HEK293 (cell line): ENCODE data around the gene TINAGL1.
A peak's percentile ranks its signal among the peaks of the same experiment; 100 is the strongest.

Experiments used
- ATF2 ChIP-seq: fragments of 450-650 bp; formaldehyde crosslinking; IDR thresholded peaks from 2 replicates; pipeline ENCODE4 v1.5.1; 2016; ENCODE audit warnings: missing biosample characterization, missing genetic modification characterization, low read depth
- BCL11B ChIP-seq: fragments of 450-650 bp; formaldehyde crosslinking; IDR thresholded peaks from 2 replicates; pipeline ENCODE4 v1.5.1; 2016; ENCODE audit warnings: low read depth, missing biosample characterization, missing genetic modification characterization
- GLIS1 ChIP-seq: fragments of 450-650 bp; formaldehyde crosslinking; IDR thresholded peaks from 2 replicates; pipeline ENCODE4 v1.5.1; 2016; ENCODE audit warnings: missing biosample characterization, missing genetic modification characterization
- GLIS2 ChIP-seq: fragments of 450-650 bp; formaldehyde crosslinking; IDR thresholded peaks from 2 replicates; pipeline ENCODE4 v1.5.1; 2016; ENCODE audit warnings: missing biosample characterization, missing genetic modification characterization
- HOXA7 ChIP-seq: sonication (generic); formaldehyde crosslinking; IDR thresholded peaks from 2 replicates; pipeline ENCODE4 v1.8.1; 2022; ENCODE audit warnings: missing genetic modification reagents, borderline replicate concordance
- HOXC10 ChIP-seq: sonication (generic); formaldehyde crosslinking; IDR thresholded peaks from 2 replicates; pipeline ENCODE4 v1.8.1; 2023; ENCODE audit warnings: mild to moderate bottlenecking, missing genetic modification reagents
- KLF10 ChIP-seq: fragments of 450-650 bp; IDR thresholded peaks from 2 replicates; pipeline ENCODE4 v1.5.1; 2018; ENCODE audit warnings: missing biosample characterization, mild to moderate bottlenecking, missing genetic modification characterization
- MYNN ChIP-seq: fragments of 450-650 bp; formaldehyde crosslinking; IDR thresholded peaks from 2 replicates; pipeline ENCODE4 v1.5.1; 2016; ENCODE audit warnings: missing biosample characterization, missing genetic modification characterization, borderline replicate concordance
- PRDM6 ChIP-seq: fragments of 450-650 bp; formaldehyde crosslinking; IDR thresholded peaks from 2 replicates; pipeline ENCODE4 v1.5.1; 2017; ENCODE audit warnings: missing biosample characterization, missing genetic modification characterization
- SP2 ChIP-seq: fragments of 450-650 bp; formaldehyde crosslinking; IDR thresholded peaks from 2 replicates; pipeline ENCODE4 v1.5.1; 2016; ENCODE audit warnings: missing biosample characterization, missing genetic modification characterization
- SP7 ChIP-seq: fragments of 450-650 bp; formaldehyde crosslinking; IDR thresholded peaks from 2 replicates; pipeline ENCODE4 v1.5.1; 2016; ENCODE audit warnings: missing biosample characterization, missing genetic modification characterization
- TRIM28 ChIP-seq: IDR thresholded peaks from 2 replicates; pipeline ENCODE4 v1.6.1; 2011; ENCODE audit warnings: low read length, control low read depth, borderline replicate concordance
- ZBTB48 ChIP-seq: fragments of 450-650 bp; formaldehyde crosslinking; IDR thresholded peaks from 2 replicates; pipeline ENCODE4 v1.5.1; 2016; ENCODE audit warnings: missing biosample characterization, missing genetic modification characterization
- ZBTB8A ChIP-seq: fragments of 450-650 bp; formaldehyde crosslinking; IDR thresholded peaks from 2 replicates; pipeline ENCODE4 v1.5.1; 2016; ENCODE audit warnings: missing biosample characterization, missing genetic modification characterization
- ZFP3 ChIP-seq: fragments of 450-650 bp; formaldehyde crosslinking; IDR thresholded peaks from 2 replicates; pipeline ENCODE4 v1.5.1; 2016; ENCODE audit warnings: low read depth, missing biosample characterization, missing genetic modification characterization
- ZFP69B ChIP-seq: fragments of 450-650 bp; formaldehyde crosslinking; IDR thresholded peaks from 2 replicates; pipeline ENCODE4 v1.5.1; 2016; ENCODE audit warnings: missing biosample characterization, missing genetic modification characterization
- ZIC2 ChIP-seq: fragments of 450-650 bp; formaldehyde crosslinking; IDR thresholded peaks from 2 replicates; pipeline ENCODE4 v1.5.1; 2016; ENCODE audit warnings: missing biosample characterization, missing genetic modification characterization
- ZNF112 ChIP-seq: fragments of 450-650 bp; formaldehyde crosslinking; IDR thresholded peaks from 2 replicates; pipeline ENCODE4 v1.5.0; 2017; ENCODE audit warnings: missing biosample characterization, missing genetic modification characterization
- ZNF121 ChIP-seq: fragments of 450-650 bp; formaldehyde crosslinking; IDR thresholded peaks from 2 replicates; pipeline ENCODE4 v1.5.1; 2016; ENCODE audit warnings: missing biosample characterization, missing genetic modification characterization
- ZNF132 ChIP-seq: fragments of 450-650 bp; formaldehyde crosslinking; IDR thresholded peaks from 2 replicates; pipeline ENCODE4 v1.5.1; 2017; ENCODE audit warnings: missing biosample characterization, missing genetic modification characterization, borderline replicate concordance
- ZNF155 ChIP-seq: fragments of 450-650 bp; formaldehyde crosslinking; IDR thresholded peaks from 2 replicates; pipeline ENCODE4 v1.5.1; 2016; ENCODE audit warnings: missing biosample characterization, missing genetic modification characterization
- ZNF174 ChIP-seq: fragments of 450-650 bp; formaldehyde crosslinking; IDR thresholded peaks from 2 replicates; pipeline ENCODE4 v1.5.0; 2017; ENCODE audit warnings: missing biosample characterization, mild to moderate bottlenecking, missing genetic modification characterization
- ZNF2 ChIP-seq: fragments of 450-650 bp; formaldehyde crosslinking; IDR thresholded peaks from 2 replicates; pipeline ENCODE4 v1.5.1; 2016; ENCODE audit warnings: missing biosample characterization, missing genetic modification characterization
- ZNF23 ChIP-seq: fragments of 450-650 bp; formaldehyde crosslinking; IDR thresholded peaks from 2 replicates; pipeline ENCODE4 v1.5.1; 2016; ENCODE audit warnings: missing biosample characterization, missing genetic modification characterization, borderline replicate concordance
- ZNF292 ChIP-seq: fragments of 450-650 bp; formaldehyde crosslinking; IDR thresholded peaks from 2 replicates; pipeline ENCODE4 v1.5.1; 2016; ENCODE audit warnings: low read depth, missing biosample characterization, missing genetic modification characterization, borderline replicate concordance
- ZNF560 ChIP-seq: fragments of 450-650 bp; formaldehyde crosslinking; IDR thresholded peaks from 2 replicates; pipeline ENCODE4 v1.5.1; 2017; ENCODE audit warnings: missing biosample characterization, missing genetic modification characterization, borderline replicate concordance
- ZNF580 ChIP-seq: fragments of 450-650 bp; formaldehyde crosslinking; IDR thresholded peaks from 2 replicates; pipeline ENCODE4 v1.5.1; 2016; ENCODE audit warnings: missing biosample characterization, missing genetic modification characterization
- ZNF600 ChIP-seq: fragments of 450-650 bp; formaldehyde crosslinking; IDR thresholded peaks from 2 replicates; pipeline ENCODE4 v1.5.1; 2016; ENCODE audit warnings: missing biosample characterization, missing genetic modification characterization
- ZNF610 ChIP-seq: fragments of 450-650 bp; formaldehyde crosslinking; IDR thresholded peaks from 2 replicates; pipeline ENCODE4 v1.5.1; 2016; ENCODE audit warnings: missing biosample characterization, missing genetic modification characterization, borderline replicate concordance
- ZNF777 ChIP-seq: fragments of 450-650 bp; formaldehyde crosslinking; IDR thresholded peaks from 2 replicates; pipeline ENCODE4 v1.5.1; 2017; ENCODE audit warnings: missing biosample characterization, missing genetic modification characterization, borderline replicate concordance
- ZNF830 ChIP-seq: fragments of 450-650 bp; IDR thresholded peaks from 2 replicates; pipeline ENCODE4 v1.5.0; 2018; ENCODE audit warnings: missing biosample characterization, missing genetic modification characterization, low read depth, mild to moderate bottlenecking, moderate library complexity
- ZNF843 ChIP-seq: fragments of 450-650 bp; formaldehyde crosslinking; IDR thresholded peaks from 2 replicates; pipeline ENCODE4 v1.5.1; 2016; ENCODE audit warnings: missing biosample characterization, missing genetic modification characterization
- TF ChIP-seq, protein P1 (sequence below): sonication (generic); formaldehyde crosslinking; IDR thresholded peaks from 2 replicates; pipeline ENCODE4 v1.8.1; 2022; ENCODE audit warnings: mild to moderate bottlenecking, moderate library complexity, missing genetic modification reagents
- TF ChIP-seq, protein P2 (sequence below): fragments of 450-650 bp; formaldehyde crosslinking; IDR thresholded peaks from 2 replicates; pipeline ENCODE4 v1.5.1; 2016; ENCODE audit warnings: missing biosample characterization, missing genetic modification characterization, borderline replicate concordance

The TINAGL1 gene

DNA sequence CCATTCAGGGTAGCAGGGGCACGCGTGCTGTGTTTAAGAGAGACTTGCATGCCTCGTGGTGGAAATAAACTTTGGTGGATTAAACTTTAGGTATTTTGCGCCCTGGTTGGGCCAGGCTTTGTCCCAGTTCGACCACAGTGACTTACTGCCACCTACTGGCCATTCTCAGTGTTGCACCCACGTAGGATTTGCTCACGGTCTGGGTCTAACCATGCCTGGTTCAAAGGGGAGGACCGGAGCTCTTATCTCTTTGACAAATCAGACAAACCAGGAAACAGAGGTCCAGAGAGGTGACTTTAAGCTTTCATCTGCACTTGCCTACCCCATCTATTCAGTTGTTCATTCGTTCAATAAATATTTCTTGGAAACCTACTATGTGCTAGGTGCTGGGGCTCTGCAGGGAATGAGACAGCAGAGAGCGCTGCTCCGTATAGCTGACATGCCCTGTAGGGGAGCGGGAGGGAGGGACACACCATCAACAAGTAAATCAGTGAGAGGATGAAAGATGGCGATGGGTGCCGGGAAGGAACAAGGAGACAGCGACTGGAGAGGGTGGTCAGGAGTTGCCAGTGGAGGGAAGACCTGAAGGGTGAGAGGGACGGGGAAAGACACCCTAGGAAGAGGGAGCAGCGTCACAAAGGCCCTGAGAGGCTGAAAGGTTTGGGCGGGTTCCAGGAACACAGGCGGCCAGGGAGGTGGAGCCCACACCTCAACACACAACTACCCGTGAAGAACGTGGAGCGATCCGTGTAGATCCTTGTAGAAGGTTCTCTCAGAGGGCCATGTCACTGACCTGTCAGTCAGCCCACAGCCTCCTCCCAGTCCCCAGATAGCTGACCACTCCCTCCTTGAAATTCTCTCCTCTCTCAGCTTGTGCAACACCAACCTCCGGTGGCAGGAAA is 27.2 kb upstream of the TINAGL1 start (continued):
- TF ChIP-seq SP2 (tag by site-specific recombination) (peak; percentile 39; the same call in 1 of the 2 replicates), PRDM6 (tag by site-specific recombination) (no peak), SP7 (tag by site-specific recombination) (peak; percentile 64; the same call in 1 of the 2 replicates), ZNF292 (tag by site-specific recombination) (no peak), ZIC2 (tag by site-specific recombination) (0 out of 2 replicates have a peak, but pooled peaks have one; percentile 7), ZNF610 (tag by site-specific recombination) (peak; percentile 93; the same call in 1 of the 2 replicates), ZNF843 (0 out of 2 replicates have a peak, but pooled peaks have one; percentile 9), ATF2 (no peak), ZBTB8A (0 out of 2 replicates have a peak, but pooled peaks have one; percentile 30), ZNF132 (no peak), HOXC10 (no peak), ZBTB48 (tag by site-specific recombination) (peak; percentile 61; the same call in 1 of the 2 replicates), MYNN (tag by site-specific recombination) (no peak), ZNF23 (tag by site-specific recombination) (no peak), ZNF560 (tag by site-specific recombination) (no peak), ZNF174 (no peak), ZNF112 (tag by site-specific recombination) (no peak), ZNF2 (tag by site-specific recombination) (0 out of 2 replicates have a peak, but pooled peaks have one; percentile 16), HOXA7 (no peak), ZFP3 (tag by site-specific recombination) (no peak), TRIM28 (peak; percentile 76), ZNF777 (tag by site-specific recombination) (no peak), ZFP69B (peak; percentile 90), ZNF121 (tag by site-specific recombination) (no peak), KLF10 (no peak; the same call in 1 of the 2 replicates), ZNF155 (tag by site-specific recombination) (no peak), ZNF600 (tag by site-specific recombination) (peak; percentile 53; the same call in 1 of the 2 replicates), GLIS1 (tag by site-specific recombination) (peak; percentile 71), BCL11B (tag by site-specific recombination) (0 out of 2 replicates have a peak, but pooled peaks have one; percentile 29), GLIS2 (tag by site-specific recombination) (peak; percentile 45; the same call in 1 of the 2 replicates), ZNF830 (tag by site-specific recombination) (no peak), ZNF580 (tag by site-specific recombination) (no peak; the same call in none of the 2 replicates)
- TF ChIP-seq, protein P1, sequence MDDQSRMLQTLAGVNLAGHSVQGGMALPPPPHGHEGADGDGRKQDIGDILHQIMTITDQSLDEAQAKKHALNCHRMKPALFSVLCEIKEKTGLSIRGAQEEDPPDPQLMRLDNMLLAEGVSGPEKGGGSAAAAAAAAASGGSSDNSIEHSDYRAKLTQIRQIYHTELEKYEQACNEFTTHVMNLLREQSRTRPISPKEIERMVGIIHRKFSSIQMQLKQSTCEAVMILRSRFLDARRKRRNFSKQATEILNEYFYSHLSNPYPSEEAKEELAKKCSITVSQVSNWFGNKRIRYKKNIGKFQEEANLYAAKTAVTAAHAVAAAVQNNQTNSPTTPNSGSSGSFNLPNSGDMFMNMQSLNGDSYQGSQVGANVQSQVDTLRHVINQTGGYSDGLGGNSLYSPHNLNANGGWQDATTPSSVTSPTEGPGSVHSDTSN, result no peak
- TF ChIP-seq, protein P2, sequence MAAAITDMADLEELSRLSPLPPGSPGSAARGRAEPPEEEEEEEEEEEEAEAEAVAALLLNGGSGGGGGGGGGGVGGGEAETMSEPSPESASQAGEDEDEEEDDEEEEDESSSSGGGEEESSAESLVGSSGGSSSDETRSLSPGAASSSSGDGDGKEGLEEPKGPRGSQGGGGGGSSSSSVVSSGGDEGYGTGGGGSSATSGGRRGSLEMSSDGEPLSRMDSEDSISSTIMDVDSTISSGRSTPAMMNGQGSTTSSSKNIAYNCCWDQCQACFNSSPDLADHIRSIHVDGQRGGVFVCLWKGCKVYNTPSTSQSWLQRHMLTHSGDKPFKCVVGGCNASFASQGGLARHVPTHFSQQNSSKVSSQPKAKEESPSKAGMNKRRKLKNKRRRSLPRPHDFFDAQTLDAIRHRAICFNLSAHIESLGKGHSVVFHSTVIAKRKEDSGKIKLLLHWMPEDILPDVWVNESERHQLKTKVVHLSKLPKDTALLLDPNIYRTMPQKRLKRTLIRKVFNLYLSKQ (tag by site-specific recombination), result no peak
